ELR (cell line): ENCODE data around the gene RPL27.
A peak's percentile ranks its signal among the peaks of the same experiment; 100 is the strongest.
"Not testable (repeated sequence)": the region's sequence is repeated elsewhere in the genome, so short reads cannot be mapped to it uniquely, and the experiment has no call there.

Experiments
- DNase-seq: peaks from one replicate; pipeline ENCODE4 v3.0.0-alpha.2; 2015; ENCODE audit warnings: low read depth

The RPL27 gene

DNA sequence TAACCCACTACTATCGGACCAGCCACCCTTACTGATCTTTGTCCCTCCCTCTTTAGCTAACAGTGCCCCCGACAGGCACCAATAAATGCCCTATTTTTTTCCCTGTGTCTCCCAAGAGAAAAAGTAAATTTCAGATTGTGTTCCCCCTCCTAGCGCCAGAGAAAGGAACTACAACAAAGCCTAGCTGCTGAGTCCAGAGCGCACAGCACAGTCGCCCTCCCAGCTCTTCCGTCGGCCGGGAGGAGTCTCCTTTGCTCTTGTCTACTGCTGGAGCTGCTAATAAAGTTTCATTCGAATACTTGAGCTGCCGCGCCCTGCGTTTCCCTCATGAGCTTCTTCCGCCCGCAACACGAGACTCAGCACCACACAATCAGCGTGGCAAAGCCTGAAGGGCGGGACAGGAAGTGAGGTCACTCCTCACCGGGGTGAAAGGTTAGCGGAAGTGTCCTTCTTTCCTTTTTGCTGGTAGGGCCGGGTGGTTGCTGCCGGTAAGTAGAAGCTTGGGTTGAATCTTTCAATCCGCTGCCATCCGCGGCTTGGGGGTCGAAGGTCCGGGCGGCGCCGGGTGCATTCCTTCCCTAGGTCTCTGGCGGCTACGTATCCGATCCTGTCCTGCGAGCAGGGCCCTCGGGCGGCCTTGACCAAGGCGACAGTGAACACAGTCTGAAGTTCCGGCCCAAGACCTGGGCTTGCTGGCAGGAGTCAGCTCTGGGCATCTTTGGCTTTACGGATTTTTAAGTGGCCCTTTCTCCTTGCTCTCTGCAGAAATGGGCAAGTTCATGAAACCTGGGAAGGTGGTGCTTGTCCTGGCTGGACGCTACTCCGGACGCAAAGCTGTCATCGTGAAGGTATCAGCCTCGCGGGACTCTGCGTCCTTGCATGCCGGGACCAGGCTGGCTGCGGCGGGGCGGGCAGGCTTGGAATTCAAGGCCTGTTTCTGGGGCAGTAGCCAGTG lies at the start of gene RPL27:
Gene RPL27 (plus strand): TSS at position 436 of the 955 bp plus-strand sequence. CDS start 332 bp downstream, at position 768.
- peak; percentile 100 for DNase-seq

DNA sequence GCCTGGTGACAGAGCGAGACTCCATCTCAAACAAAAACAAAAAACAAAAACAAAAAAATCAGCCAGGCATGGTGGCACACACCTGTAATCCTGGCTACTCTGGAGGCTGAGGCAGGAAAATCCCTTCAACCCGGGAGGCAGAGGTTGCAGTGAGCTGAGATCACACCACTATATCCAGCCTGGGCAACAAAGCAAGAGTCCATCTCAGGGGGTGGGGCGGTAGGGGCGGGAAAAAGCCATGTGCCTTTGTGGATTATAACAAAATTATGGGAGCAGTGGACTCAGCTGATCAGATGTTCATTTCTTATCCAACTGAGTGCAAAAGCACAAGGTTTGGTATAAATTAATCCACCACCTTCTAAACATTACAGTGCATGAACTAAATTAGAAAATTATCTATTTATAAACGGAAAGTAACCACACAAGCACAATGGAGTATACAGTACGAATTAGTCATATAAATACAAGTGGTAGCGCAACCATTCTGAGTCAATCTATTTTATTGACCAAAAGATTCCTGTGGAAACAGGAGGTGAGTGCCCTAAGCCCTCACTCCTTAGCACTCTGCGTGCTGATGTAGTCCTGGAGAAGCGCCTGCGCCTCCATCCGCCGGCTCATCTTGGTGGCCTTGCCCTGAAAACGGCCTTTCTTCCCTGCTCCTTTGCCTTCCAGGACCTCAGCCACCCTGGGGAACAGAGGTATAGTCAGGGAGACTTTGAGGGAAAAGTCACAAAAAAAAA lies 48.0 kb upstream of the RPL27 start:
- peak; percentile 74 for DNase-seq

DNA sequence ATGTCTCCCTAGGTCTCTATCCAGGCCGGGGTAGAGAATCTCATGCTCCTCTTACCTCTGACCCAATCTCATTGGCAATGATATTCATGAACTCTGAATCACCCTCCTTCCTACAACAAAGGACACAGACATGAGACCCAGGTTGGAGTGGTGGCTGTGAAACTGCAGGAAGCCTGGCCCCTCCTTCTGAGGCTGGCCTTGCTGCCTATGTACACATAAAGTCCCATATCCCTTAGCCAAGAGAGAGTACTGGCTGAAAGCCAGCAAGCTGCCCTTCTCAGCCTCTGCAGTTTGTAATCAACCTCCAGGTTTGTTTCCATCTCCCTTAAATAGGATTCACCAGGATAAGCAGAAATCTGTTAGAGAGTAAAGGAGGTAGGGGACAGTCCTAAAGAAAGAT lies 44.5 kb upstream of the RPL27 start:
- DNase-seq, result no peak

DNA sequence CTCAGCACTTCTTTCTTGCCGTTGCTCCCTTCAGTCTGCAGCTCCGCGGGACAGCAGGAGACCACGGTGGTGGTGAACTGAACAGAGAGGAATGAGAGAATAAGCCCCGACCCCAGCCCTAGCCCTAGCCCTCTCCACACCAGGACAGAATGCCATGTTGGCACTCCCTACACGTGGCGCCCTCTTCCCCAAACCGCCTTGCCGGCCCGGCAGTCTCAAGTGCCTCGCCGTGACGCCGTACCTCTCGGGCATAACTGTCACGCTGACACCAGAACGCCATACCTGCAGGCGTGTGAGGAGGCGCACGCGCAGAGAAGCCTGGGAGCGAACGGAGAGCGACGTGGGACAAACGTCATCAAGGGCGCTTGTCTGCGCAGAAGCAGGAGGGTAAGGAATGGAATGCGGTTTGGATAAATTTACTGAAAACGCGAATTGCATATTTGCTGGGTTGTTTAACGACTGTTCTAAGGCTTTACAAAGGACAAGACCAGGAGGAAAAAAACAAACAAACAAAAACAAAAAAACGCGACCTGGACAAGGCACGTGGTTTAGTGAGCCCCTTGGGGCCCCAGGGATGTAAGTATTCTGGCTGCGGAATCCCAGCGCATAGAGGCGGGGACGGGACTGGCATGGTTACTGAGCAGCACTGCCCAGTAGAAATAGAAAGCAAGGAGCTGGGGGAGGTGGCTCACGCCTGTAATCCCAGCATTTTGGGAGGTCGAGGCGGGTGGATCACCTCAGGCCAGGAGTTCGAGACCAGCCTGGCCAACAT lies 33.9 kb upstream of the RPL27 start, which contains the start of gene AARSD1:
Gene AARSD1 (minus strand): TSS at position 294 of the 772 bp plus-strand sequence. CDS start 14 bp downstream, at position 280.
- peak; percentile 96 for DNase-seq

DNA sequence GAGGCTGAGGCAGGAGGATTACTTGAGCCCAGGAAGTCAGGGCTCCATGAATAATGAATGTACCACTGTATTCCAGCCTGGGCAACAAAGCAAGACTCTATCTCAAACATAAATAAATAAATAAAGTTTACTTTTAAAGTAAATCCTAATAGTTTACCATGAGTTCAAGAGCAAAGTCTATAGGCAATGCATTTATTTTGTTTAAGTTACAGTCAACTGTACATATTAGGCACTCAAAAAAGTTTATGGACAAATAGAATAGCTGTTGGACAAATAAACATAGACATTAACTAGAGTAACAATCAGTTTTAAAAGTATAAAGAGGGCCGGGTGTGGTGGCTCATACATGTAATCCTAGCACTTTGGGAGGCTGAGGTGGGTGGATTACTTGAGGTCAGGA lies 30.3 kb upstream of the RPL27 start:
- no peak for DNase-seq

DNA sequence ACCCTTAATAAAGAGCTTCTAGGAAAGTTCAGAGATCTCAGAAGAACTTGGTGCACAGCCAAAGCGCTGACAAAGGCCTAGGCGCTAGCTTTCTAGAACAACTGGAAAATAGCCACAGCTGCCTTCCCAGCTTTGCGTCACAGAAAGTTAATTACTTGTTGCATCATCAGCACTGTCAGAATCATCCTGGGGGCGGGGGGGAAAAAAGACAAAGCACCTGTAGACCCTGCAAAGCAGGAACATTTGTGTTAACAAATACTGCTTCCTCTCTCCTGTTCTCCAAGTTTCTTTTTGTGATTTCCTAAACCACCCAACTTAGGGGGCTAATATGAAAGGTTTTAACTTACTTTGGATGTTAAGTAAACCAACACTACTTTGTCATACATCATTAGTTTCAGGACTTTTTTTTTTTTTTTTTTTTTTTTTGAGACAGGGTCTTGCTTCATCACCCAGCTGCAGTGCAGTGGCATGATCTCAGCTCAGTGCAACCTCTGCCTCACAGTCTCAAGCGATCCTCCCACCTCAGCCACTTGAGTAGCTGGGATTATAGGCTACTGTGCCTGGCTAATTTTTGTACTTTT lies 29.1 kb upstream of the RPL27 start:
- DNase-seq, result no peak

DNA sequence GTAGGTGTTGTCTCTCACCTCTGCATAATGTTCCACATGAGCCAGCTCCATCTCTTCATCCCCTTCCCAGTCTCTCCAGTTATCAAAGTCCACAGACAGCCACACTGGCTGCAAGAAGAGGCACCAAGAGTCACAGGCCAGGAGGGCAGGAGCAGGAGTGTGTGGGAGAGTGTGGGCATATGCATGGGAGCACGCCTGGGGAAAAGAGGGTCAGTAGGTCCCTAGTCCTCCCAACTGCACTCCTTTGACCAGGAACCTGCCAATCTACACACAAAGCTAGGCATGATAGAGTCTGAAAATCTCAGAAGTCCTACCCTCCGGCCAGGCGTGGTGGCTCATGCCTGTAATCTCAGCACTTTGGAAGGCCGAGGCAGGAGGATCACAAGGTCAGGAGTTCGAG lies 26.6 kb upstream of the RPL27 start:
- no peak for DNase-seq

DNA sequence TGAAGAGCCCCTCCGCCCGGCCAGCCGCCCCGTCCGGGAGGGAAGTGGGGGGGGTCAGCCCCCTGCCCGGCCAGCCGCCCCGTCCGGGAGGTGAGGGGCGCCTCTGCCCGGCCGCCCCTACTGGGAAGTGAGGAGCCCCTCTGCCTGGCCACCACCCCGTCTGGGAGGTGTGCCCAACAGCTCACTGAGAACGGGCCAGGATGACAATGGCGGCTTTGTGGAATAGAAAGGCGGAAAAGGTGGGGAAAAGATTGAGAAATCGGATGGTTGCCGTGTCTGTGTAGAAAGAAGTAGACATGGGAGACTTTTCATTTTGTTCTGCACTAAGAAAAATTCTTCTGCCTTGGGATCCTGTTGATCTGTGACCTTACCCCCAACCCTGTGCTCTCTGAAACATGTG lies 24.9 kb upstream of the RPL27 start:
- DNase-seq, result not testable (repeated sequence)

DNA sequence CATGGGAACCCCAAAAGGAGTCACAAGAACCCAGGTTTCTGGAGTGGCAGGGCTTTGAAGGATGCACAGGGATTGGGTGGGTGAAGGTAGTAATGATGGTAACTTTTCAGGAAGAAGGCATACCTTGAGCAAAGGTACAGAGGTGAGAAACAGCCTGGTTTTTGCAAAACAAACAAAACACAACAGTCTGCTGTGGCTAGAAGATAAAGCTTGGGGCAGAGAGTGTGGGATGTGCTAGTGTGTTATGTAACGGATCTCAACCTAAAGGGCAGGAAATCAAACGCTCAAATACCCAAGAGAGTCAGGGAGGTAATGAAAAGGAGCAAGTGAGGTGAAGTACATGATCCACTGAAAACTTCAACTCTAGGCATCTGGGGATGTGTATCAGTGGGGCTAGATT lies 23.0 kb upstream of the RPL27 start:
- DNase-seq, result no peak

DNA sequence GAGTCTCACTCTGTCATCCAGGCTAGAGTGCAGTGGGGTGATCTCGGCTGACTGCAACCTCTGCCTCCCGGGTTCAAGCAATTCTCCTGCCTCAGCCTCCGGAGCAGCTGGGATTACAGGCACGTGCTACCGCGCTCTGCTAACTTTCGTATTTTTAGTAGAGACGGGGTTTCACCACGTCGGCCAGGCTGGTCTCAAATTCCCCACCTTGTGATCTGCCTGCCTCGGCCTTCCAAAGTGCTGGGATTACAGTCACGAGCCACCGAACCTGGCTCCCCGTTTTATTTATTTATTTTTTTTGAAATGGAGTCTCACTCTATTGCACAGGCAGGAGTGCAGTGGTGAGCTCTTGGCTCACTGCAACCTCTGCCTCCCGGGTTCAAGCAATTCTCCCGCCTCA lies 22.5 kb upstream of the RPL27 start:
- not testable (repeated sequence) for DNase-seq

DNA sequence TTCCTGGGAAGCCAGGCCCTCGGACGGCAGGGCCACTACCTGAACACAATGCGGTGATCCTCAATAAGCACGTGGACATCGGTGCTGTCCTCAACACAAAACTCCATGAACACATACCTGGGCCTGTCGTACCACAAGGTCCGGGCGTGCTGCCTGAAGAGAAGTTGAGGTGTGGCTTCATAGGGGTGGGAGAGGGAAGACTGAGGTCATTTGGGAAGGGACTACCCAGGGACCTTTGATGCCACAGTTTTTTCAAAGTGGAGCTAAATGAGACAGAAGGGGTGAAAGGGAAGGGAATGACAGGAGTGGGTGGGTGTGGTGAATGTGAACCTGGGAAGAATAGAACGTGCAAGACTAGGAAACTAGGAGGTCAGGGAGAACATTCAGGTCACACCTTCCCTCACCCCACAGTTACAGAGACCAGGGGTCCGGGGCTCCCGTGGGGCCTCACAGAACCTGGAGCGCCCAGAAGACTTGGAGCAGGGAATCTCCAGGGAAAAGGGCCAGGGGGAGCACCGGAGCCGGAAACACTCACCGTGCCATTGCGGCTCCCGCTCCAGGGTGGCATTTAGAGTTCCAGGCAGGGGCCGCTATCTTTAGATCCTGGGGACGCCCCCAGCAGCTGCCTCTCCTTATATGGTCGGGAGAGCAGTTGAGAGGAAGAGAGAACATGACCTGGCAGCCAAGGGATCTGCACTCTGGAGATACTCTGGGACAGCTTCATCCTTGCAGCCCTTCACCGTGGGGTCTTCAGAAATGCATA lies 18.5 kb upstream of the RPL27 start, which contains the start of gene PTGES3L:
Gene PTGES3L (minus strand): TSS at position 570 of the 763 bp plus-strand sequence. CDS start 27 bp downstream, at position 543.
- DNase-seq, result peak; percentile 62

DNA sequence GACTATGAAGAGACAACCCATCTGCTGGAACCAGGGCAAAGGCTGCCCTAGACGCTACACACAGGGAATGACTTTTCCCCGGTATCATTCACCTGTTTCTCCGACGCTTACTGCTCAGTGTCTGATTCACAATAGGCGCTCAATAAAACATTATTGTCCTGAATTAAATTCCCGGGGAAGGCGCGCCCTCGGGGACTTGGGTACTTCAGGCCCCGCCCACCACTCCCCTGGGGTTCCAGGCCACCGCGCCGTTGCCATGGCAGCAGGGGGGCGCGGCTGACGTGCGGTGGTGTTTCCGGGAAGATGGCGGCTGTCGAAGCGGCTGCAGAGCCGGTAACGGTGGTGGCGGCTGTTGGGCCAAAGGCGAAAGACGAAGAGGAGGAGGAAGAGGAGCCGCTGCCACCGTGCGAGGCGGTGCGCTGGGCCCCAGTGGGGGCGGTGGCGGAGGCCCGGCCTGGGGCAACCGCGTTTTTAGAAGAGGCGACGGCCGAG lies 17.9 kb upstream of the RPL27 start, which contains the start of gene RUNDC1:
Gene RUNDC1 (plus strand): TSS at position 292 of the 492 bp plus-strand sequence. CDS start 12 bp downstream, at position 304.
- DNase-seq, result peak; percentile 95

DNA sequence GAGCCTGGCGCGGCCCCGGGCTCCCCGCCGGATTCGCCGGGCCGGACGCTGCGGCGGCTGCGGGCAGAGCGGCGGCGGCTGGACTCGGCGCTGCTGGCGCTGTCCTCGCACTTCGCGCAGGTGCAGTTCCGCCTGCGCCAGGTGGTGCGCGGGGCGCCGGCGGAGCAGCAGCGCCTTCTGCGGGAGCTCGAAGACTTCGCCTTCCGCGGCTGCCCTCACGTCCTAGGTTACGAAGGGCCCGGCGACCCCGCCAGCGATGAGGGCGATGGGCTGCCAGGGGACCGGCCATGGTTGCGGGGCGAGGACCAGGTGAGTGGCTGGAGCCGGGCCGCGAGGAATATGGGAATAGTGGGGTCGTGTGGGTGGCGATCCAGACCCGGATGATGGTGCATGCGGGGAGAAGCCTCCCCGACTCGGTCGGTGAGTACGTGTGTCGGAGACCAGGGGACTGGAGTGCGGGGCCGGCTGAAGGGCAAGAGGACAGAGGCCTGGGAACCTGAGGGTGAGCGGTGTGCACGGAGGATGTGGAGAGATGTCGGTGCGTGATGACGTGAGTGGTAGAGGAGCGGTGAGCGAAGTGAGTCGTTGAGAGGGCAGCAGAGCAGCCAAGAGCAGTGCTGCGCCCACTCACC lies 17.3 kb upstream of the RPL27 start:
- peak; percentile 81 for DNase-seq

DNA sequence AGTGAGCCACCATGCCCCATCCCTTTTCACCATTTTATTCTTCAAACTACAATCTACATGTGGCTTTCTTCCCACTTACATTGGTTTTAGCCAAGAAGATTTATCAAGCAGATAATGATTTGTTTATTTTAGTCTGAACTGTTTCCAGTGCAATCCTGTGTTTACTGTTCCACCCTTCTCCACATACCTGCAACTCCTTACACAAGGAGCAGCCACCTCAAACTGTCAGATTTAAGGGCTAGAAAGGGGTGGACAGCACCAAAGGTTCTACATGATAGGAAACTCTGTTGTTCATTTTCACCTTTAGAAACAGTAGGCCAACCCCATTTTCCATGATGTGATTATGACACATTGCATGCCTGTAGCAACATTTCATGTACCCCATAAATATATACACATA lies 16.0 kb upstream of the RPL27 start:
- DNase-seq, result no peak

DNA sequence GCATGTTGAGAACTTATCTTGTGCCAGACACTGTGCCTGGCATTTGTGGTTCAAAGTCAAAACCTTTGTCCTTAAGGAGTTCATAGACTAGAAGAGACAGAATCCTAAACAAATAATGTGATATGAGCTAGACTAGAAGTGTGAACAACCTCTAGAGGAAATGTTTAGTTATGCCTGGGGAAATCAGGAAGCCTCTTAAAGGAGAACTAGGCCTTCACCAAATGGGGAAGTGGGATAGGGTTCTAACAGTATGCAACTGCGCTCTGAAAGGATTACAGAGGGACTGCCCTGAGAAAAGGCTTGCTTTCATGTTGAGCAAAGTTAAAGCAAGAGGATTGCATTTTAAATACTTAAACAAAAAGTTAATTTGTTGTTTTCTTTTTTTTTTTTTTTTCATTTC lies 13.0 kb upstream of the RPL27 start:
- DNase-seq, result no peak

DNA sequence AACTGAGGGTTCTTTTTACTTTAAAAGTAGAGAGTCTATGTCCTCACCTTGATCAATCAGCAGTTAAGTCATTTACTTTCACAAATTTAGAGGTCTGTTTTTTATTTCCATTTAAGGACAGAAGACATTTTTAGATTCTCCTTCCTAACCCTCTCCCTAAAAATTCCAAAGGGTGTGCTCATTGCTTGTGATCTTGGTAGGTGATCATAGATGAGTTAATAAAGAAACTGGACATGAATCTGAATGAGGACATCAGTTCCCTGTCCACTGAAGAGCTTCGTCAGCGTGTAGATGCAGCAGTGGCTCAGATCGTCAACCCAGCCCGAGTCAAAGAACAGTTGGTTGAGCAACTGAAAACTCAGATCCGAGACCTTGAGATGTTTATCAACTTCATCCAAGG lies 9.1 kb upstream of the RPL27 start:
- DNase-seq, result peak; percentile 34

DNA sequence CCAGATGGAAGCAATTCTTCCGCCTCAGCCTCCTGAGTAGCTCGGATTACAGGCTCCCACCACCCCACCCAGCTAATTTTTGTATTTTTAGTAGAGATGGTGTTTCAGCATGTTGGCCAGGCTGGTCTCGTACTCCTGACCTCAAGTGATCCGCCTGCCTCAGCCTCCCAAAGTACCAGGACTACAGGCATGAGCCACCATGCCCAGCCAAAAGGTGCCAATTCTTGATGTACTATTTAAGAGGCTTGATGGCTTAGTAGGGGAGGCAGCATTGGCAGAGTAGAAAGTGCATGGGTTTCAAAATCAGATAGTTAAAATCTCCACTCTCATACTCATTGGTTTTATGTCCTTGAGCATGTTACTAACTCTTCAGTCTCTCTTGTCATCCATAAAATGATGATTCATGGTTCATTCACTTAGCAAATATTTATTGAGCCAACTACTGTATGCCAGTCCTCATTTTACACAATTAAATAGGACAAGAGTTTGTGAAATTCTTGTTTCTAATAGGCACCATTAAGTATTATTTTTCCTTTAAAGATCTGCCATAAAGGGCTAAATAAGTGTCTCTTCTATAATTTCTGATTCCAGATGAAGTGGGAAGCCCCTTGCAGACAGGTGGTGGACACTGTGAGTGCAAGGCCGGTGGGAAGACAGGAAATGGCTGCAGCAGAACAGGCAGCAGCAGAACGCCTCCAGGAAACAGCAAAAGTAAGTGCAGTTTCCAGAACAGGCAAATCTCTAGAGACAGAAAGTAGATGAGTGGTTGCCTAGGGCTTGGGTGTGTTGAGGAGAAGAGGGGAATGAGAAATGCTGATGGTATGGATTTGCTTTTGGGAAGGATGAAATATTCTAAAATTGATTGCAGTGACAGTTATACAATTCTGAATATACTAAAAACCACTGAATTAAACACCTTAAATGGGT lies 8.2 kb upstream of the RPL27 start:
- peak; percentile 85 for DNase-seq

DNA sequence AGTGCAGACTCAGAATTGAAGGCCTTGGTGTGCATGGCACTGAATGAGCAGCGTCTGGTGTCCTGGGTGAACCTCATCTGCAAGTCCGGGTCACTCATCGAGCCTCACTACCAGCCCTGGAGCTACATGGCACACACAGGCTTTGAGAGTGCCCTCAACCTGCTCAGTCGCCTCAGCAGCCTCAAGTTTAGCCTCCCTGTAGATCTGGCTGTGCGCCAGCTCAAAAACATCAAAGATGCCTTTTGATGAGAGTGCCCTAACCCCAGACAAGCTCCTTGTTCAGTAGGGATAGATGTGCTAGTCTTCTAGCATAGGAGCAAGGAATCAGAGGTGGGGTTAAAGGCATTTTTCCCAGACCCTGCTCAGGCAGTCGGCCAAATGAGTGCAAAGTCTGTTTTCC lies 6.7 kb upstream of the RPL27 start:
- no peak for DNase-seq

DNA sequence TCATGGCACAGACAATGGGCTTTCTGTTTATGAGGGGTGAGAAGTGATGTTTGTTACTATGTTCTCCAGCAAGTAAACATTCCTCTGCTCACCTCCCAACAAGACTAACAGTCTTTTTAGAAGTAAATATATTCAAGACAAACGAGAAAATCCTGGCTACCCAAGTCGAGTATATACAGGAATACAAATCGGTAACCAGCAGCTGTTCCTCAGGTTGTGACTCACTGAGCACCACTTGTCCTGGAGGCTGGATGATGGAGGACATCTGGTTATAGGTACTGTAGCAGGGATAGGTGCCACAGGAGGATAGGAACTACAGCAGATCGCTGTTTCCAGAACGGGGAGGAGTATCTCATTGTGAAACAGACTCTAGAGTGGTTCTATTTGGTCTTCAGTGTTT lies 5.3 kb upstream of the RPL27 start:
- DNase-seq, result no peak
